SU-DHL-6 (cell line): ENCODE measurements around the gene CYP4F11.

Experiments
- EZH2phosphoT487 ChIP-seq: fragments of 200-600 bp; sonication (generic), shearing (Covaris generic); conservative IDR thresholded peaks from 2 replicates; pipeline ENCODE4 v1.6.1; 2018; ENCODE audit warnings: mild to moderate bottlenecking, antibody characterized with exemption, low read length, moderate library complexity, mixed read lengths
- TF ChIP-seq, protein P1 (sequence below): fragments of 200-600 bp; sonication (generic); IDR thresholded peaks from one replicate; pipeline ENCODE4 v1.5.1; 2017; ENCODE audit warnings: antibody characterized with exemption, mild to moderate bottlenecking, low read length, moderate library complexity; ENCODE audit not compliant: insufficient read depth, poor library complexity, severe bottlenecking

DNA sequence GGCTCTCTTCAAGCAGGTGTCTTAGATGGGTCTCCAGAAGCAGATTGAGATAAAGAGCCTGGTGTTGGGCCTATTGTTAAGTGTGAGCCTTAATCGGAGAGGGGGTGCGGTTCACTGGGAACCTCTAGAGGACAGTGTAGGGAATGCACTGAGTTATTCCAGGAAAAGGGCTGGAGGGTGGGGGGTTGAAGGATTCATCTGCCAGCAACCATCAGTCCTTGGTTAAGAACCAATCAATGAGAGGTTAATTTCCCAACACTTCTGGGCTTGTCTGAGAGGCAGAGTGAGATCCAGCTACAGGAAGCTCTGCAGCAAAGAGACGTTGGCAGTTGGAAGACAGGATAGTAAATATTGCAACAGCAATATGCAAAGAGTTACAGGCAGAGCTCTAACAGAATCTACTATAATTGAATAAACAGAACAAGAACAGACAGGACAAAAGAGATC is 65.2 kb downstream of the CYP4F11 start:
- TF ChIP-seq, protein P1, sequence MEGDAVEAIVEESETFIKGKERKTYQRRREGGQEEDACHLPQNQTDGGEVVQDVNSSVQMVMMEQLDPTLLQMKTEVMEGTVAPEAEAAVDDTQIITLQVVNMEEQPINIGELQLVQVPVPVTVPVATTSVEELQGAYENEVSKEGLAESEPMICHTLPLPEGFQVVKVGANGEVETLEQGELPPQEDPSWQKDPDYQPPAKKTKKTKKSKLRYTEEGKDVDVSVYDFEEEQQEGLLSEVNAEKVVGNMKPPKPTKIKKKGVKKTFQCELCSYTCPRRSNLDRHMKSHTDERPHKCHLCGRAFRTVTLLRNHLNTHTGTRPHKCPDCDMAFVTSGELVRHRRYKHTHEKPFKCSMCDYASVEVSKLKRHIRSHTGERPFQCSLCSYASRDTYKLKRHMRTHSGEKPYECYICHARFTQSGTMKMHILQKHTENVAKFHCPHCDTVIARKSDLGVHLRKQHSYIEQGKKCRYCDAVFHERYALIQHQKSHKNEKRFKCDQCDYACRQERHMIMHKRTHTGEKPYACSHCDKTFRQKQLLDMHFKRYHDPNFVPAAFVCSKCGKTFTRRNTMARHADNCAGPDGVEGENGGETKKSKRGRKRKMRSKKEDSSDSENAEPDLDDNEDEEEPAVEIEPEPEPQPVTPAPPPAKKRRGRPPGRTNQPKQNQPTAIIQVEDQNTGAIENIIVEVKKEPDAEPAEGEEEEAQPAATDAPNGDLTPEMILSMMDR, result peak; percentile 27
- TF ChIP-seq EZH2phosphoT487, result no peak
